HEK293 (cell line): ENCODE measurements around the gene EIF4G3.

ENCODE experiments used
- CTCF ChIA-PET: fragments of 350-600 bp; formaldehyde crosslinking; extraction: SDS; loops from one replicate; lab custom pipeline; 2021; ENCODE audit warnings: antibody characterized with exemption; lab: Yijun Ruan, JAX
- POLR2A ChIA-PET: fragments of 300-600 bp; formaldehyde crosslinking; extraction: SDS; loops from one replicate; lab custom pipeline; 2020; ENCODE audit warnings: antibody characterized with exemption, inconsistent platforms; lab: Yijun Ruan, JAX
- H3K27ac ChIP-seq: fragments of 200-500 bp; sonication (Bioruptor generic); 2 replicates; pipeline ENCODE4 v1.5.1; 2014; ENCODE audit warnings: low read depth, low read length, control low read depth, inconsistent platforms; ENCODE audit errors: extremely low read depth
- H3K36me3 ChIP-seq, 2 experiments: fragments of 200-500 bp in 1 of 2; sonication (Bioruptor generic) in 1 of 2; 1 replicate in 1 of 2; 2 replicates in 1 of 2; pipeline ENCODE4 v1.5.1; 2014 to 2017; ENCODE audit warnings: inconsistent platforms in 2 of 2, low read length in 2 of 2; ENCODE audit not compliant: control insufficient read depth in 2 of 2, insufficient read depth in 1 of 2
- H3K4me1 ChIP-seq: fragments of 200-500 bp; sonication (Bioruptor generic); 2 replicates; pipeline ENCODE4 v1.5.1; 2014; ENCODE audit warnings: mild to moderate bottlenecking, low read length, inconsistent platforms; ENCODE audit not compliant: control insufficient read depth, insufficient read depth
- H3K4me3 ChIP-seq: 2 replicates; pipeline ENCODE4 v1.5.1; 2011; ENCODE audit warnings: low read depth, mild to moderate bottlenecking, control low read depth, low read length, moderate library complexity
- H3K9me3 ChIP-seq: fragments of 200-500 bp; sonication (Bioruptor generic); 2 replicates; pipeline ENCODE4 v1.5.1; 2014; ENCODE audit warnings: low read depth, low read length, inconsistent platforms; ENCODE audit not compliant: control insufficient read depth, insufficient read depth
- FEZF1 ChIP-seq: fragments of 450-650 bp; formaldehyde crosslinking; IDR thresholded peaks from 2 replicates; pipeline ENCODE4 v1.5.1; 2016; ENCODE audit warnings: missing biosample characterization, missing genetic modification characterization
- GLIS2 ChIP-seq: fragments of 450-650 bp; formaldehyde crosslinking; IDR thresholded peaks from 2 replicates; pipeline ENCODE4 v1.5.1; 2016; ENCODE audit warnings: missing biosample characterization, missing genetic modification characterization
- HOXA7 ChIP-seq: sonication (generic); formaldehyde crosslinking; IDR thresholded peaks from 2 replicates; pipeline ENCODE4 v1.8.1; 2022; ENCODE audit warnings: missing genetic modification reagents, borderline replicate concordance
- PRDM1 ChIP-seq: fragments of 450-650 bp; formaldehyde crosslinking; IDR thresholded peaks from 2 replicates; pipeline ENCODE4; 2016; ENCODE audit warnings: missing biosample characterization, missing genetic modification characterization
- PRDM10 ChIP-seq: fragments of 450-650 bp; formaldehyde crosslinking; IDR thresholded peaks from 2 replicates; pipeline ENCODE4 v1.5.1; 2016; ENCODE audit warnings: missing biosample characterization, missing genetic modification characterization
- SP3 ChIP-seq: fragments of 450-650 bp; formaldehyde crosslinking; IDR thresholded peaks from 2 replicates; pipeline ENCODE4 v1.5.1; 2016; ENCODE audit warnings: missing biosample characterization, missing genetic modification characterization
- YY1 ChIP-seq: fragments of 450-650 bp; formaldehyde crosslinking; IDR thresholded peaks from 2 replicates; pipeline ENCODE4 v1.5.1; 2018; ENCODE audit warnings: missing biosample characterization, missing genetic modification characterization
- ZBTB21 ChIP-seq: fragments of 450-650 bp; formaldehyde crosslinking; IDR thresholded peaks from 2 replicates; pipeline ENCODE4 v1.5.1; 2017; ENCODE audit warnings: missing biosample characterization, missing genetic modification characterization
- ZFP37 ChIP-seq: fragments of 450-650 bp; formaldehyde crosslinking; IDR thresholded peaks from 2 replicates; pipeline ENCODE4 v1.5.1; 2016; ENCODE audit warnings: missing biosample characterization, missing genetic modification characterization
- ZNF148 ChIP-seq: fragments of 450-650 bp; formaldehyde crosslinking; IDR thresholded peaks from 2 replicates; pipeline ENCODE4 v1.5.0; 2017; ENCODE audit warnings: missing biosample characterization, missing genetic modification characterization, borderline replicate concordance
- ZNF16 ChIP-seq: fragments of 450-650 bp; formaldehyde crosslinking; IDR thresholded peaks from 2 replicates; pipeline ENCODE4 v1.5.1; 2016; ENCODE audit warnings: low read depth, missing biosample characterization, missing genetic modification characterization
- ZNF266 ChIP-seq: fragments of 450-650 bp; formaldehyde crosslinking; IDR thresholded peaks from 2 replicates; pipeline ENCODE4 v1.5.1; 2016; ENCODE audit warnings: missing biosample characterization, missing genetic modification characterization, low read depth
- ZNF302 ChIP-seq: fragments of 450-650 bp; formaldehyde crosslinking; IDR thresholded peaks from 2 replicates; pipeline ENCODE4 v1.5.1; 2016; ENCODE audit warnings: missing biosample characterization, missing genetic modification characterization, low read depth
- ZNF416 ChIP-seq: fragments of 450-650 bp; formaldehyde crosslinking; IDR thresholded peaks from 2 replicates; pipeline ENCODE4 v1.5.1; 2016; ENCODE audit warnings: missing biosample characterization, missing genetic modification characterization
- ZNF501 ChIP-seq: fragments of 450-650 bp; formaldehyde crosslinking; IDR thresholded peaks from 2 replicates; pipeline ENCODE4 v1.5.1; 2016; ENCODE audit warnings: missing biosample characterization, missing genetic modification characterization
- ZNF596 ChIP-seq: fragments of 450-650 bp; IDR thresholded peaks from 2 replicates; pipeline ENCODE4 v1.5.0; 2018; ENCODE audit warnings: missing biosample characterization, mild to moderate bottlenecking, missing genetic modification characterization, moderate library complexity

EIF4G3 gene

GRCh38 chr1:20956272-20956671, 220.4 kb downstream of the EIF4G3 start:
- TF ChIP-seq ZNF416 (tag by site-specific recombination) (no peak), PRDM1 (tag by site-specific recombination) (peak; percentile 61)
- POLR2A ChIA-PET: no interaction called here
- Histone ChIP-seq H3K9me3 (no peaks in the 10 kb centered on the region), H3K36me3 (peaks cover 0 to 20% of the 10 kb centered on the region in 2 experiments; a peak in 2 of 3 replicates), H3K4me1 (no peaks in the 10 kb centered on the region), H3K4me3 (no peak overlapping the region), H3K27ac (no peak overlapping the region)
- CTCF ChIA-PET: no interaction called here

DNA sequence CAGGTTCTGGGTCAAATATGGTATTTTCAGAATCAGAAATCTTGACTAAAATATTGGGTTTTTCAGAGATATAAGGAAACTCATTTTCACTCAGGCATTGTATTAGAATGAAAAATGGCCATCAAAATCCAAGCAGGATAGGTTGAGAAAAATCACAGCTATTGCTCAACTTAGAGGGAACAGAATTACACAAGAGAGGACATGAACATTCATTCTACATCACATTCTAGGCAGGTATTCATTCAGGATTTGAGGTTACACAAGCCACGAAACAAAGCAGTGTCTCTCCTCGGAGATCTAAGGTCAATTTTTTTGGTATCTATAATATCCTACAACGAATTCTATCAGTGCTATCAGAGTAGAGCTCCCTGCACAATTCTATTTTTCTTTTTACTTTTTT, 226.0 kb downstream of the EIF4G3 start:
- CTCF ChIA-PET: interaction anchor here (0.6 to 0.7 kb wide), 2 partner anchors 13 to 18 kb away, joined by 3 to 6 read pairs; no protein-coding TSS in a partner anchor
- TF ChIP-seq PRDM10 (tag by site-specific recombination): no peak
- no peak for TF ChIP-seq ZBTB21 (tag by site-specific recombination)
- TF ChIP-seq YY1 (tag by site-specific recombination): no peak
- no peak for TF ChIP-seq HOXA7 (CRISPR knock-in tag)
- TF ChIP-seq ZNF596 (tag by site-specific recombination): no peak
- no peak for TF ChIP-seq ZNF148 (tag by site-specific recombination)
- TF ChIP-seq ZNF16: no peak
- TF ChIP-seq ZNF266 (tag by site-specific recombination): no peak
- TF ChIP-seq ZNF302 (tag by site-specific recombination): no peak
- TF ChIP-seq ZFP37 (tag by site-specific recombination): no peak
- H3K36me3 ChIP-seq: peaks cover 6 to 52% of the 10 kb centered on the region in 2 experiments; a peak in 2 of 3 replicates
- H3K27ac ChIP-seq: no peak overlapping the region
- POLR2A ChIA-PET: no interaction called here
- no peaks in the 10 kb centered on the region for H3K4me1 ChIP-seq
- no peaks in the 10 kb centered on the region for H3K9me3 ChIP-seq
- H3K4me3 ChIP-seq: no peak overlapping the region

DNA sequence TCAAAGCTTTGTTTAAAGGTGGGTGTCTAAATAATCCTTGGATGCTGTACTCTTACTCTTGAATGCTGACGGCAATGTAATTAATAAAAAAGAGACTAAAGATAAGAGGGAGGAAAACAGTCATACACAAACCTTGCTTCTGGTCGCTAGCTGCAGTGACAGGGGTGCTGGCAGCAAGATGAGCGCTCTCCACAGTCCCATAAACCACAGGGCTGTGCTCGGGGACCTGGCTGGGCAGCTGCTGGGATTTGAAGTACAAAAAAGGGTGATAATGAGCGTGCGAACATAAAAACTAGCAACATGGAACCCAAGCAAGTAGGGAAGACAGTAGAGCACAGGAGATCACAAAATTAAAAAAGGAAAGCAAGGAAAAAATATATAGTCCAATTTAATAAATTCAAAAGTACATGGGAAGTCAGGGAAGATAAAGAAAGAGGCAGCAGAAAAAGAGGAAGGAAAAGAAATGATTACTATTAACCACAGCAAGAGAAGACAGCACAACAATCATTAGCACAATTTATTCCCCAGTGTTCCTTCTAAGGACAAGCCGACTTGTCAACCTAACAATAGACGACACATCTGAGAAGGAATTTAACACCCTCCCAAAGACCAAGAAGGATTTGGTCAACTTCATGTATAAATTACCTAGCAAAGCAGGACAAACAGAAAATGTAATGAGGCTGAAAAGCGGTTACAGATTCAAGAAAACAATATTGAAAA, 226.7 kb downstream of the EIF4G3 start:
- no peaks in the 10 kb centered on the region for H3K4me1 ChIP-seq
- peaks cover 6 to 51% of the 10 kb centered on the region in 2 experiments; a peak in 2 of 3 replicates for H3K36me3 ChIP-seq
- no peak overlapping the region for H3K27ac ChIP-seq
- ChIA-PET POLR2A (interaction anchor here (0.6 kb wide), 2 partner anchors 164 to 165 kb away, joined by 3 read pairs; no protein-coding TSS in a partner anchor), CTCF (interaction anchor here (0.6 kb wide), 1 partner anchor 17 kb away, joined by 3 read pairs; no protein-coding TSS in a partner anchor)
- peak; percentile 30; the same call in 1 of the 2 replicates for TF ChIP-seq FEZF1 (tag by site-specific recombination)
- no peak for TF ChIP-seq SP3 (tag by site-specific recombination)
- no peak for TF ChIP-seq ZNF501 (tag by site-specific recombination)
- no peak for TF ChIP-seq GLIS2
- H3K4me3 ChIP-seq: no peak overlapping the region
- no peaks in the 10 kb centered on the region for H3K9me3 ChIP-seq
